Measurements from ENCODE around the gene MSI1.
A peak's percentile ranks its signal among the peaks of the same experiment; 100 is the strongest.

MSI1 gene

DNA sequence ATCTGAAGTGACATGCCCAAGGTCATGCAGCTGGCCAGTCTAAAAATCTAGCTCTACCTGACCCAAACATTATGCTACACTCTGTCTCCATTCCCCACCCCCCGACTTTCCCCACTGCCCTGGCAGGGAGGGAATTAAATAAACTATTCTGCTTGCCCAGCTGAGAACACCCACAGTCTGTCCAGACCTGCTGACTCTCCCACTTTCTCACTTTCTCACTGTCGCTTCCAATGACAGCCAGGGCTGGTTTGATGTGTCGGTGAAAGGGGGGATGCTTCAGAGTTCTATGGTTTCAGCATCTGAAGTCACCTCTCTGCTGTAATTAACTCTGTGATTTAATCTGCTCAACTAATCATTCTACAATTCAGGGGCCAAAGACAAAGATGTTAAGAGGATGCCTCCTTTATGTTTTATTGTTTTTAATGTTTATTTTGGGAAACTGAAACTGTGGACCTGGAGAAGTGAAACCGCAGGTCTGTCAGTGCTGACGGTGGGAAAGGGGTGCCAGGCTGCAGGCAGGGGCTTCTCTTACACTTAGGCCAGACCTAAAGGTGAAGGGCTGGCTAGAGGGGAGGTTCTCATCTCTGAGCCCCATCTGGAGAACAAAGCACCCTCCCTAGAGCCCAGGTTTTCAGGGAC is 8.1 kb upstream of the MSI1 start:
- no peak for DNase-seq

DNA sequence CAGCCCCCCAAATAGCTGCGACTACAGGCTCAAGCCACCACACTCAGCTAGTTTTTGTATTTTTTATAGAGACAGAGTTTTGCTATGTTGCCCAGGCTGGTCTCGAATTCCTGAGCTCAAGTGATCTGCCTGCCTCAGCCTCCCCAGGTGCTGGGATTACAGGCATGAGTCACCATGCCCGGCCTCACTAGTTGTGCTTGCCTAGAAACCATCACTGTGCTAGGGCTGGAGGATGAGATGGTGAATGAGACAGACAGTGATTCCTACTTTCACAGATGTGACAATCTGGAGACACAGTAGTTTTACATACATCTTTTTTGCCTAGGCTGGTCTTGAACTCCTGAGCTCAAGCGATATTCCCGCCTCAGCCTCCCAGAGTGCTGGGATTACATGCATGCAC is 7.5 kb upstream of the MSI1 start:
- no peak for DNase-seq

DNA sequence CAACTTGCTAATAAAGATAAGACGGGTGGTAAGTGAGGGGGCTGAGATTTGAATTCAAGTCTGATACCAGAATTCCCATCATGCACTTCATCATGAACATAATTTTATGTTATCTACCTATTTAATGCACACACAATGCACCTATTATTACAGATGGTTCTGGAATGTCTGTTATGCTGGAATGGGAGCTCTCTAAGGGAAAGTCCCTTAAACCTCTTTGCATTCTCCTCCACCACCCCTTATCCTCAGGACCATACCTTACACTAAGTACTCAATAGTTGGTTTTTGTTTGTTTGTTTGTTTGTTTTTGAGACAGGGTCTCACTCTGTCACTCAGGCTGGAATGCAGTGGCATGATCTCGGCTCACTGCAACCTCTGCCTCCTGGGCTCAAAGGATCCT is 7.0 kb upstream of the MSI1 start:
- DNase-seq = no peak

DNA sequence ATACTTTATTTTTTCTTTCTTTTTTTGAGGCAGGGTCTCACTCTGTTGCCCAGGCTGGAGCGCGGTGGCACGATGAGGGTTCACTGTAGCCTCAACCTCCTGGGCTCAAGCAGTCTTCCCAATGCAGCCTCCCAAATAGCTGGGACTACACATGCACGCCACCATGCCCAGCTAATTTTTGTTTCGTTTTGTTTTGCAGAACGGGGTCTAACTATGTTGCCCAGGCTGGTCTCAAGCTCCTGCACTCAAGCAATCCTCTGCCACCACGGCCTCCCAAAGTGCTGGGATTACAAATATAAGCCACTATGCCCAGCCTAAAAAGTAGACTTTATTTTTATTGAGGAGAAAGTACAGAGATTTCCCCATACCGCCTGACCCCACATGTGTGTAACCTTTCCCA is 4.7 kb upstream of the MSI1 start:
- DNase-seq = no peak

DNA sequence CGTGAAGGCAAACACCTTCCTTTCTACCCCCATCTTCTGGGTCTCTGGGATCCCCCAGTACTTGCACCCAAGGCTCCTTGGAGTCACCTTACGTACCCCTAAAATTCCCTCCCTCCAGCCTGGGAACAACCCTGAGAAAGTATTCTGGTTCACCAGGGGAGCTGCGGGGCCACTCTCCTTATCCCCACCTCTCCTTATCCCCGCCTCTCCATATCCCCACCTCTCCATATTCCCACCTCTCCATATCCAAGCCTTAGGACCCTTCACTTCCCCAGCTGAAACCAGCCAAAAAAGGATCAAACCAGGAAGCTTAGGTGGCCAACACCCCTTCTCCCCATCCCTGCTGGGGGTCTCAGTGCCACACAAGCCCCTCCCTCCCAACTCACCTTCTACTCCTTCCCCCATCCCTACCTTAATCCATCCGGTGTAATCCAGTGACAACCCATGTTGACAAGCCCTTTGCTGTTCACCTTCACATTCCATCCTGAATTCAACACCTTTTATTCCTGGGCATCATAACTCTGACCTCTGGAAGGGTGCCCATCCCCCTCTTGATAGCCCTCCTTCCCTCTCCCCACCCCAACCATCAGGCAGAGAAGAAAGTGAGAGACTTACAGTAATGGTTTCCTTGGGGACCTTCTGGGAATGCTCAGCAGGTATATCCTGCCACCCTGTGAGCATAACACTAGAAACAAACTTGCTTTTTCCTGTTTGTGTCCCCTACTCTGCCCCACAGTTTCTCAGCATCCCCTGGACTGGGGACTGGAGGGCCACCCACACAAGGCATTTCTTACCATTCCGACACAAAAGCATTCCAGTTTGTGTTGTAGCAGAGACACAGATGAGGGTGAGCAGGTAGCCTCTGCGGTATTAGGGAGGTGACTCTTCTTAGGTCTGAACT is 1.6 kb upstream of the MSI1 start:
- no peak for DNase-seq

DNA sequence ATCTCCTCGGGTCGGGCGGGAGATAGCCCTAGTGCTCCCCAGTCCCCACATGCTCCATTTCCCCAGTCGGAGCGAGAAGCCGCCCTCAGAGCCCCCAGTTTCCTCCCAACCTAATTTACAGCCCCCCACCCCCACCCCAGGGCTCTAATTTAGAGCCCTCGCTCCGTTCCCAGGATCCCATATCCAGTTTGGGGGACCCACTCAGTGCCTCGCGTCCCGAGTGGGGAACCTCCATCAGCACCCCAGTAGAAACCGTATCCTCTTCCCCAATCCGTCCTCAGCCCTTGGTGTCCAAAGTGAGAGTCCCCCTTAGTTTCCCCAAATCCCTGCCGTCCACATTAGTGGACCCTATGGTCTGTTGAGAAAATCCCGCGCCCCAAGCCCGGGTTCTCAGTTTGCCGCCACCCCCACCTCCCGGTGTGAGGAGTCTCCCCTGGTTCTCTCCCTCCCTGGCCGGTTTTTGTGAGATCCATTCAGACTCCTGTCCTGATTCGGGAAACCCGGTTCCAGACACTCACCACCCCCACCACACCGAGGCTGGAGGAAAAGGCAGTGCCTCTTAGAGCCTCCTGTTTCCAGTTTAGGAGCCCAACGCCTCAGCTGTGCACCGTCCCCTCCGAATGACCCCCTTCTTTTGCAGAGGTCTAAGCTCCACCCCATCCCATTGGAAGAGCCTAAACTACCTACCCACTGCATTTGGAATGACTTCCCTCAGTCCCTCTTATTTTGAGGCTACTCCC is 809 bp upstream of the MSI1 start:
- DNase-seq = no peak

DNA sequence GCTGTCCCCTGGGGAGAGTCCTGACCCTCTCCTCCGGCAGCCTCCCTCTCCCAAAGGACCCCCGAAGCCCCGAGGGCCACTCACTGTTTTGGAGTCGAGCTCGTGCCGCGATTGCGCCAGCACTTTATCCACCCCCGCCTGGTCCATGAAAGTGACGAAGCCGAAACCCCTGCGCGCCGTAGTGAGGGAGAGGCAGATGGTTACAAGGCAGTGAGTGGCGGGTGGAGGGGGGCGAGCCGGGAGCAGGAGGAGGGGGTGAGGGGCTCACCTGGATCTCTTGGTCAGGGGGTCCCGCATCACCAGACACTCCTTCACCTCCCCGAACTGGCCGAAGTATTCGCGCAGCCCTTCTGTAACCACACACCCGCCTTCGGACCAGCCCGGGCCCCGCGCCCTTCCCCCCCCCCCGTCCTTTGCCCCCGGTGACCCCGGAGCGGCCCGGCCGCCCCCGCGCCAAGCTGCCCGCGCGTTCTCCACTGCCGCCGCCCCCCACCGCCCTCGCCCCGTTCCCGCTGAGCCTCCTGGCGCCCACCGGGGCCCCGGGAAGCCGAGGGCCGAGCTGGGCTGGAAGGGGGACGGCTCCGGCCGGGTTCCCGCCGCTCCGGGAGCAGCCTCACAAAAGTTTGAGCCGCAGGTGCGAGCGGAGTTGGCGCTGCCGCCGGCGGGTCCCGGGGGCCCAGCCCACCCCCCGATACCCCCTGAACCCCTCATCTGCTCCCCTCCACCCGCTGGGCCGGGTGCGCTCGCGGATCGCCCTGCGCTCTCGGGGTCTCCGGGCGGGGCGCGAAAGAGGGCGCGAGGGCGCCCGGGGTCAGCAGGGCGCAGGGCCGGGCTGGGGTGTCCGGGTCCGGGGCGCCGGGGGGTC is 808 bp downstream of the MSI1 start:
- DNase-seq = no peak

DNA sequence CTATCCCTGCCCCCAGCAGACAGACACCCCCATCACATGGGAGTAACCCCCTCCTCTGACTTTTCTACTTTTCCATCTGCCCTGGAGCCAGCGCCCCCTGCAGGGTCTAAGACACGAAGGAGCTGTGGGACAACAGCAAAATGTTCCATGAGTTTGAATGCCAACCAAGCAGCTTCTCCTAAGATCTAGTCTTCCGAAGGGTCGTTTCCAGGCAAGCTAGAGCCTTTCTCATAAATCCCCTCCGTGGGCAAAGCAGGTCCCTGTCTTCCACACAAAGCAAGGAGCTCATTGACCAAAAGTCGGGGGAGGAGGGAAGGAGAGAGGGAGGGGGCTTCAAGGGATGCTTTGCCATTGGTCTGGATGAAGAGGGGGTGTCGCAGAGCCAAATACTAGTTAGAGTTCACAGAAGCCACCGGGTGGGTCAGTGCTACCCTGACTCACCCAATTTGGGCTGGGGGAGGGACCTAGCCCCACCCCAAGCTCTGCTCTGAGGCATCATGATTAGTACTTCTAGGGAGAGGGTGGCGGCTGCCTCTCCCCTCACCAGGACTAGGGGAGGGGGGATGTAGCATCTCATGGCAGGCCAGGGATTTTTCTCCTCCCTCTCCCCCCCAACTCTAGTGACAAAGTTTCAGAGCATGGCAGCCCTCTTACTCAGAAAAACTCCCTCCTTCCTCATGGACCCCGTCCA is 1.6 kb downstream of the MSI1 start:
- DNase-seq = no peak

DNA sequence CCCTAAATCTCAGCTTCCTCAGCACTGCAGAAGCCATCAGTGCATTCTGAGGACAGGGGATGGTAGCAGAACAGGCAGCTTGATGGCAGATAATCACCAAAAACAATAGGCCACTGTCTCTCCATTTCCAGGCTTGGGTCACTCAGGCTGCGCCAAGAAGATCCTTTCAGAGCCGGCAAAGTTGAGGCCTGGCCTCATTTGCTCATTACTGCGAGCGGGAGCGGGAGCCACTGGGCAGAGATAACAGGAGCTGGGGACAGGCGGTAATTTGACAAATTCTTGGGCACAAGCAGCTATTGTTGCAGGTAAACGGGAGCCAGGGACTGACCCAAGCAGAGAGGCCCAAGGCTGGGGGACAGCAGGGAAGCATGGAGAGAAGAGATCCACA is 2.1 kb downstream of the MSI1 start:
- no peak for DNase-seq

DNA sequence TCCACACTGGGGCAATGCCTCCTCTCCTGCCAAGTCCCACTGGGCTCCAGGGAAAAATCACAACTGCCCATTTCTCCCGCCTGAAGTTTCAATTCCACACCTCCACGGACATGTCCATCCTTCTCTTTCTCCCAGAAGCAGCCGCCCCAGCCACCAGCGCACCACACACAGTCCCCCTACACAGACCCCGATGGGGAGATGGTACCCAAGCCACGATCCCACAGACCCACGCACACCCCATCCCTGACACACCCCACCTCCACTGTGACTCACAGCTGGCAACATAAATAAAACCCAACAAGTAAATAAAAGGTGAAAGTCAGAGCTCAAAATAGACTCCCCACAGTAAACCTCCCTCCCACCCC is 2.6 kb downstream of the MSI1 start:
- DNase-seq = no peak

DNA sequence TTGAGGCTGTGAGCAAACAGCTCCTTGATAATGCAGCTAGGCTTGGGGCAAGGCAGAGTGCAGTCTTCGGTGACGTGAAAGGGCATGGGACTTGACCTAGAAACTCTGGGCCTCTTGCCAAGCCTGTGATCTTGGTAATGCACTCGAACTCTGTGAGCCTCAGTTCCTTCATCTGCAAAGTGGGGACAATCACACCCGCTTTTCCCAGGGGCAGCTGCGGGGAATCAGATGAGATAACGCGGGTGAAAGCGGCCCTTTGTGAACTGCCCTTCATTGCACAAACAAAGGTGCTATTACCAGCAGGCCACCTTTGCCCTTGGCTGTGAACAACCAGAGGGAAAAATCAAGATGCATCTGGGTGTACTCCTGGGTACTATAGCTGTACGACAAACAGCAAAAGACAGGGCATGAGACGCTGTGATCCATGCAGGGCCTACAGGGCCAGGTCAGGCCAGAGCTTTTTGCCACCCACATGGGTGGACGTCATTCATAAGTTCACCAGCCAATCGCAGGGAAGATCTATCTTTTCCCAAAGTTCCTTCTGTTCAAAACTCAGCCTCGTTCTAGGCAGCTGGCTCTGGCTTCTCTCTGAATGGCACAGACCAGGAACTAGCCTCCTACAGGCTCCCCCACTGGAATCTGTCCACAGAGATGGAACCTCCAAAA is 3.2 kb downstream of the MSI1 start:
- DNase-seq = no peak

DNA sequence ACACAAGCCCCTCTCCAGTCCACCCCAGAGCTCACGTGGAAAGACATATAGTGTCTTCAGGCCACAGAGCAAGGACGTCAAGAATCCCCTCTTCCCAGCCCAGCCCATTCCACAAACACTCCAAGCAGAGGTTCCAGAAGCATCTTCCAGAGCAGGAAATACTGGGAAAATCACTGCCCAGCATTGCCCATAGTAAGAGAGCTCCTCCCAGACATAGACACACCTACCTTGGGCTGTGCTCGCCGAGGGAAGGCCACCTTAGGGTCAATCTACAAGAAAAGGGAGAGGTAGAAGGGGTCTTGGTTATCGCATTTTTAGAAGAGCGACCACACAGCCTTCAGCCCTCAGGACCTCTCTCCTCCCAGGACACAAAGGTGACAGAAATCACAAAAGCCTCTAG is 4.5 kb downstream of the MSI1 start:
- DNase-seq = no peak

DNA sequence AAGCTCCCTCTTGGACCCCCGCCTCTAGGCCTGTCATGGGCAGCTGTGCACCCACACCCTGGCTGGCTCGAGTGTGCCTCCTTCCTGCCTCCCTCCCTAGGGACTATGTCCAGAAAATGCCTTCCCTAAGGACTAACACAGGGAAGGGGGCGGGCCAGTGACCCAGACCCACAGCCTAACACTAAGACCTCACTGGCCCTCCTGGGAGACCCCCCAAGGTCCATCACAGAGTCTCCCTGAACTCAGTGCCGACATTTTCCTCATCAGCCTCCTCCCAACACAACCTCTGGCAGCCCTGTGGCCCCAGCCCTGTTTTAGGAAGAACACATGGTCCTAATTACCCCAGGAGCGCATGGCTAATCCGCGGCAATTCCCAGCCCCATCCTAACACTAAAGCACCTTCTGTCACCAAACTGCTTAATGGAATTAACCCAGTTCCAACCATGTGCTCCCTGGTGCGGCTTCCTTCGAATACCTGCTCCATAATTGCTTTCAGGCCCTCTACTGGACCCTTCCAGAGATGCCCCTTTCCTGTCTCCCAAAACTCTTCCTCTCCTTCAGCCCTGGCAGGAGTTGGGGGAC is 5.6 kb downstream of the MSI1 start:
- DNase-seq = no peak

DNA sequence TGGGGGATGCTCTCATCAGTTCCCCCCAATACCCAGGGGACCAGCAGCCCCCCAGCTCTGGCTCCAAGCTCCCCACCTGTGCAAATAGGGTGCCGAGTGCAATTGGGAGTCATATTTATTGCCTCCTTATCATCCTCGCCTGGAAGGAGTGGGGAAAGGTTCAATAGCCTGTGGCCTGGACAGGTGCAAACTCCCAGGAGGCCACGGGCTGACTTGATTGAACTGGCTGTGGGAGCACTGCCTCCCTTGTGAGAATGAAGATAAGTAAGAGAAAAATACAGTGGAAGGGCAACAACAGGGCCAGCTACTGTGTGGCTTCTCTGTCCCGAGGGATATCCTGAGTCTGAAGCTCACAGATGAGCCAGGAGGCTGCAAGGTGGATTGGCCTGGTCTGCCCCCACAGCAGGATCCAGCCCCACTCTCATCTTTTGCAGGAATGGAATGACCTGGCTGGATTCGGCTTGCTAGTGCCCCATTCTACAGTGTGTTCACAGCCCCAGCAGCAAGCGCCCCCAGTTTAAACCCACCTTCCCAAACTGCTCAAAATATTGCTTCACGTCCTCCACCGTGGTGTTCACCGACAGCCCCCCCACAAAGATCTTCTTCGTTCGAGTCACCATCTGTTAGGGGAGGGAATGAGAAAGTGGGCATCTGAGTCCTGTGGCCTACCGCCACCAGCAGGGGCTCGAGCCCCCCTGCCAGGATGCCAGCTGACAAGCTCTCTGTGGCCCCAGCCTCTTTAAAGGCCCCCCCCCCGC is 6.3 kb downstream of the MSI1 start:
- no peak for DNase-seq

DNA sequence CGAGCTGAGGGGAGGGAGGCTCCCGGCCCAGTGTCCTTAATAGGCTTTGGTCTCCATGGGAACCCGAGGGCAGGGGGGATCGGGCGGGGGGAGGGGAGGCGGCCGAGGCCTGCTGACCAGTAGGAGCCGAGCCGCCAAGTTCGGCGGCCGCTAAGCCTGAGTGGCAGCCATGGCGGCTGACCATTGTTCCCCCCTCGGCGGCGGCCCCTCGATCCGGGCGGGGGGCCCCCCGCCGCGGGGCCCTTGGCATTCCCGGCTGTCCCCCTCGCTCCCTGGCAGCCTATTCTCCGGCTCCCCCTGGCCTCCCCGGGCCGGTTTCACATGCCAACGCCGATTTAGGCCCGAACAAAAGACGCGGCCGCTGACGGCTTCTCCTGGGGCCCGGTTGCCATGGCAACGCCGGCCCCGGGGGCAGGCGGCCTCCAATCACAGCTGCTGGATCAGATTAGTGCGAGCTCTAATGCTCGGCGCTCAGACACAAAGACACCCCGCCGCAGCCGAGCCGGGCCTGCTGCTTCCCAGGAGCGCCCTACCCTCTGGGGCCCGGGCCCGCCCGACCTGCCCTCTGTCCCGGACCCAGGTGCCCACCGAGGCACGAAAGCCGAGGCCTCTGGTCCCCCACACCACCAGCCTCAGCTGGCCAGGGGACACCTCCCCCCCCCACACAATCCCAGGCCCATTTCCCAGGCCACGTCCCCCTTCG is 7.3 kb downstream of the MSI1 start:
- DNase-seq = no peak

DNA sequence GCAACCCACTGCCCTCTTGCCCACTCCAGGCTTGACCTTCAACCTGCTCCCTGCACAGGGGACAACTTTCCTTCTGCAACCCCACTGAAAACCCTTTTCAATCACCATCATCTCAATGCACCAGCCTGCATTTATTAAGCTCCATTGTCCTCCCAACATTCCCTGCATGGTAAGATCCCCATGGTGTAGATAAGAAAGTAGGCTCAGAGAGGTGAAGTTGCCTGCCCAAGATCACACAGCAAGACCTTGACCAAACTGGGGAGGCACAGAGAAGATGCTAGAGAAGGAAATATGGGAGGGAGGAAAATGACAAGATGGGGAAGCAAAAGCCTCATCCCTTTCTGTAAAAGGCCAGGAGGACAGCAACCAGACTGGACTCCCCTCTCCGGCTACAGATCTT is 9.8 kb downstream of the MSI1 start:
- no peak for DNase-seq

DNA sequence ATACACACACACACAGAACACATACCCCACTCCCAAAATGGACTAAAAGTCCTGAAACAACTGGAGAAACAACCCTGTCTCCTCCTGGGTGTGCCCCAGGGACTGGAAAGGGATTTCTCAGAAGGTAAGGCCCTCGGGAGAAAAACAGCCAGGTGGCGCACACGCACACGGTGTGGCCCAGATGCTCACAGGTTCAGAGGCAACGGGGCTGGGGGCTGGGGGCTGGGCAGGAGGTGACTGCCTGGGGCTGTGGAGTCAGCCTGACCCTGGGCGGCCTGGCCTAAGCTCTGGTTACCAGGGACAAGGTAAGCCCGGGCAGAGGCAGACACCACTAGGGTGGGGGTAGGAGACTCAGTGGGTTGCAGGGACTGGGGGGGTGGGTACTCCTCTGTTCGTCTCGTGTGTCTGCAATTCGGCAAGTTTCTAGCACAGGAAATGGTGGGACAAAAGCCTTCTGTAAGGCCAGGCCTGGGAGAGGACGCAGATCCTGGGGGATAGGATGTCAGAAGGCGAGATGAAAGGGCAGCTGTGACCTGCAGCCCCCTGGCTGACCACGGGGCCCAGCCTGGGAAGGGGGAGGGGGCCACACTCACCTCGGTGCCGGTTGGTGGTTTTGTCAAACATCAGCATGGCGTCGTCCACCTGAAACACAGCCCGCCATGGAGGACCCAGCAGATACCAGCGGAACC is 10.4 kb downstream of the MSI1 start:
- no peak for DNase-seq

DNA sequence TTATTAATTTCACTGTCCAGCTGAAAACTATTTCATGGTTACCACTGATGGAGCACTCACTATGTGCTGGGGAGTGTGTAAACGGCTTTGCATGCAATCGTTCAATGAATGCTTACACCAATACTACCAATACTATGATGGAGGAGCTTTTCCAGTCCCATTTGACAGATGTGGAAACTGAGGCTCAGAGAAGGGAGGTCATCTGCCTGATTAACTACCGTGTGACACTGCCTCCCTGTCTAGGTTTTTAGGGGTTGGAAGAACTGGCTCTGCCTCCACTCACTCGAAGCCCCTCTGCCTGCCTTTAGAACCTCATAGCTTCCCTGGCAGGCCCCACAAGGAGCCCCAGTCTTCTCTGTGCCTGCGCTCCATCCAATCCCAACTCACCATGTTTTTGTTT is 11.9 kb downstream of the MSI1 start:
- DNase-seq = no peak

DNA sequence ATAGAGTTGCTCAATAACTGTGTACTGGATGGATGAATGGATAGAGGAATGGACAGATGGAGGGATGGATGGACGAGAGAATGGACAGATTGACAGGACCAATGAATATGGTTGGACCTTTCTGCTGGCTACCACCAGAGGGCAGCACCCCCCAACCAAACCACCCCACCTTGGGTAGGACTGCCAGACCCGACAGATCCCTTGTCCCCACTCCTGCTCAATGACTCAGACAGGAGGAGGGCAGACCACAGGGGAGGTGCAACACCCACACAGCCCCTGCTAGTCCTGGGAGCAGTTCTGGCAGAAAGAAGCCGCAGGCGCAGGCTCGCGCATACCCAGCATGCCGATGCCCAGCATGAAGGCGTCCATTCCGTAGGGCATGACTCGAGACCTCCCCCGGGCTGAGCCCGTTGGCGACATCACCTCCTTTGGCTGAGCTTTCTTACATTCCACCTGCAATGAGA is 12.4 kb downstream of the MSI1 start:
- peak; percentile 52 for DNase-seq

Measured in activated effector memory CD4-positive, alpha-beta T cell treated with Interleukin-2 at 50 U/mL for 16 hours (primary cell).